ENCODE data around the gene CKB.

CKB gene

GRCh38 chr14:103543140-103543539 is 20.5 kb upstream of the CKB start:
- TF ChIP-seq TSHZ2 (CRISPR knock-in tag; IDR thresholded peaks at IDR 0.05) = no peak
- no peak for TF ChIP-seq ESRRG (CRISPR knock-in tag; IDR thresholded peaks at IDR 0.05)
- no peak for TF ChIP-seq POU6F1 (CRISPR knock-in tag; IDR thresholded peaks at IDR 0.05; ENCODE audit: borderline replicate concordance, low read depth)
- no peak for TF ChIP-seq ZC3H10 (CRISPR knock-in tag; IDR thresholded peaks at IDR 0.05)
- TF ChIP-seq ARNTL (CRISPR knock-in tag; IDR thresholded peaks at IDR 0.05; ENCODE audit: borderline replicate concordance, low read depth) = no peak
- no peak for TF ChIP-seq TCF4 (CRISPR knock-in tag; IDR thresholded peaks at IDR 0.05; ENCODE audit: borderline replicate concordance)
- TF ChIP-seq RARB (CRISPR knock-in tag; IDR thresholded peaks at IDR 0.05) = no peak
- no peak for TF ChIP-seq TOX (CRISPR knock-in tag; IDR thresholded peaks at IDR 0.05; ENCODE audit: borderline replicate concordance)
- no peak for TF ChIP-seq ZNF8 (CRISPR knock-in tag; IDR thresholded peaks at IDR 0.05)
- no peak for ATAC-seq

GRCh38 chr14:103542605-103543088 is 20.0 kb upstream of the CKB start:
- no peak for ATAC-seq
- TF ChIP-seq GLIS3 (CRISPR knock-in tag; IDR thresholded peaks at IDR 0.05) (no peak), BACH2 (CRISPR knock-in tag; IDR thresholded peaks at IDR 0.05; ENCODE audit: borderline replicate concordance) (no peak), ZFP30 (CRISPR knock-in tag; IDR thresholded peaks at IDR 0.05) (no peak), CSRNP3 (CRISPR knock-in tag; IDR thresholded peaks at IDR 0.05) (no peak), ZFP3 (CRISPR knock-in tag; IDR thresholded peaks at IDR 0.05) (no peak), ISL1 (CRISPR knock-in tag; IDR thresholded peaks at IDR 0.05) (no peak), ARNTL (CRISPR knock-in tag; IDR thresholded peaks at IDR 0.05; ENCODE audit: borderline replicate concordance, low read depth) (no peak), PPARA (CRISPR knock-in tag; IDR thresholded peaks at IDR 0.05; ENCODE audit: borderline replicate concordance) (no peak), ZNF565 (CRISPR knock-in tag; conservative IDR thresholded peaks at IDR 0.05; ENCODE audit: low read depth) (no peak), TOX (CRISPR knock-in tag; IDR thresholded peaks at IDR 0.05; ENCODE audit: borderline replicate concordance) (no peak), POU6F1 (CRISPR knock-in tag; IDR thresholded peaks at IDR 0.05; ENCODE audit: borderline replicate concordance, low read depth) (no peak), CSDC2 (CRISPR knock-in tag; IDR thresholded peaks at IDR 0.05) (no peak), CREB5 (CRISPR knock-in tag; IDR thresholded peaks at IDR 0.05; ENCODE audit: low read depth) (no peak), ZNF8 (CRISPR knock-in tag; IDR thresholded peaks at IDR 0.05) (no peak), RARB (CRISPR knock-in tag; IDR thresholded peaks at IDR 0.05) (no peak), ZNF70 (CRISPR knock-in tag; IDR thresholded peaks at IDR 0.05) (no peak), ESRRG (CRISPR knock-in tag; IDR thresholded peaks at IDR 0.05) (no peak), ZC3H10 (CRISPR knock-in tag; IDR thresholded peaks at IDR 0.05) (no peak), PATZ1 (CRISPR knock-in tag; IDR thresholded peaks at IDR 0.05; ENCODE audit: borderline replicate concordance) (no peak), TCF4 (CRISPR knock-in tag; IDR thresholded peaks at IDR 0.05; ENCODE audit: borderline replicate concordance) (no peak)

Data from SK-N-SH treated with all-trans-retinoic acid at 6 μM for 48 hours (cell line).